Skin of body (tissue), 2 donors: ENCODE results near the gene HIBCH. TPM values are rescaled to one million over a fixed set of nuclear protein-coding genes. Genes with fewer than 3 reads are reported as not detected.
"Not testable (repeated sequence)": the region's sequence is repeated elsewhere in the genome, so short reads cannot be mapped to it uniquely, and the experiment has no call there.

Source experiments
- DNase-seq: peaks from one replicate; lab custom pipeline; 2025; lab: John Stamatoyannopoulos, UW
- total RNA-seq: library from RNA; depleted of rRNA; stranded (reverse); fragments of >200 nt; gene quantifications from one replicate; pipeline ENCODE4 v1.2.3, GENCODE V29; 2014

The HIBCH gene
- total RNA-seq, 1 donor from 2014 or later = 33.3 TPM

GRCh38 chr2:190162851-190163250, 156.8 kb downstream of the HIBCH start:
- no peak for DNase-seq

DNA sequence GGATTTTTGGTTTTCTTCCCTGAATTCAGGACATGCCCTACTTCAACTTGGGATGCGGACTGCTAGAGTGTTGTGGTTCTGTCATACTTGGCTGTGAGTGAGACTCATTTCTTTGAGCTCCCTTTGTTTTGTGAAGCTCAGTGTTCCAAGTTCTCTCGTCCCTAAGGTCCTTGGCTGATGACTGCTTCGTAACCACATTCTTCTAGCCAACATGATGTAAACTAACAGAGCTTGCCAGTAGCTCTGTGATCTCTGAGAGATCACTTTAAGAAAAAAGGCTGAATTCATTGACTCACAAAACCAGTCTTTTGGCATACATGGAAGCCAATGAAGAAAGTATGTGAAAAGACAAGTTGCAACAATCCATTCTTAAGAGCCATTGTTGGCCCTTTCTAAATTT, 160.2 kb downstream of the HIBCH start:
- peak; percentile 97 for DNase-seq

DNA sequence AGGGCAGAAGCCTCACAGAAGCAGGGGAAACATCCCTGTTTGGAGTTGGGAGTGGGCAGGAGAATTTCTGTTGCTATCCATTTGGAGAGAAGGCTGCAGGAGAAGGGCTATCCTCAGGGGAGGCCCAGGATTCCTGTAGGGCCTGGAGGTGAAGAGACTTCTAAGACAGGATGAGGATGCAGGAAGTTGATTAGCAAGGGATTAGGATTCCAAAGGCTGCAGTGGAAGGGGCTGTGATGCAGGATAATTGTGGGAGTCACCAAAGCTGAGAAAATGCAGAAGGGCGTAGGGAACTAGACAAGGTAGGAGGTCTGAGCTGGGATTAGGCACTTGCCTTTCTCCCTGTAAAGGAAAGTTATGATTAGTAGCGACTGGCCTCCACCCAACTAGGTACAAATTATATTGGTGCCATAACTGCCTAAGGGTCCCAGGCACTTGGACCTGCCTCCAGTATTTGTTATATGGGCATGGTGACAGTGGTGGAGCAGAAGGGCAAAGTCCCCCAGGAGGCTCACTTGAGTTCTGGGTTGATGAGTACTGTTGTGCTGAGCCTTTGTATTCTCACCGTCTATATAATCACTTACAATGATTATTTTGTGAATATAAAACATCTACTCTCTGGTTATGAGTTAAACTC, 160.7 kb downstream of the HIBCH start:
- DNase-seq = no peak

GRCh38 chr2:190157613-190158528, 161.8 kb downstream of the HIBCH start:
- DNase-seq = not testable (repeated sequence)

- DNase-seq = no peak
These were observed 163.0 kb downstream of the HIBCH start for GRCh38 chr2:190156530-190157212.

Other genes with a start within 250 kb of the HIBCH start
- 12.0 TPM for gene INPP1, start 23.8 kb upstream of the HIBCH start, total RNA-seq
- gene MFSD6, start 88.5 kb upstream of the HIBCH start, total RNA-seq = 26.2 TPM
- gene NEMP2, start 214.9 kb upstream of the HIBCH start, total RNA-seq = 6.1 TPM